Skeletal muscle satellite cell (primary cell): ENCODE data around the gene ZNF793.

Source experiments
- H3K27me3 ChIP-seq: 2 replicates; pipeline ENCODE4 v1.7.0; 2013; ENCODE audit warnings: low read length; ENCODE audit not compliant: control insufficient read depth, insufficient read depth
- H3K36me3 ChIP-seq: 2 replicates; pipeline ENCODE4 v1.7.0; 2013; ENCODE audit warnings: mild to moderate bottlenecking, control low read depth, low read length; ENCODE audit not compliant: insufficient read depth
- H3K4me1 ChIP-seq: 2 replicates; pipeline ENCODE4 v1.7.0; 2013; ENCODE audit warnings: low read length; ENCODE audit not compliant: control insufficient read depth, insufficient read depth
- H3K4me2 ChIP-seq: 2 replicates; pipeline ENCODE4 v1.7.0; 2013; ENCODE audit warnings: mild to moderate bottlenecking, low read length
- H3K4me3 ChIP-seq: 2 replicates; pipeline ENCODE4 v1.7.0; 2013; ENCODE audit warnings: low read length
- H3K9ac ChIP-seq: 2 replicates; pipeline ENCODE4 v1.7.0; 2013; ENCODE audit warnings: mild to moderate bottlenecking, low read depth, low read length, moderate library complexity
- H3K9me3 ChIP-seq: replicated peaks from 2 replicates; pipeline ENCODE4 v1.7.0; 2013; ENCODE audit warnings: mild to moderate bottlenecking, control low read depth, low read length

The ZNF793 gene

GRCh38 chr19:37583340-37583739 lies 76.6 kb downstream of the ZNF793 start:
- H3K36me3 ChIP-seq: peaks cover 31% of the 10 kb centered on the region
- H3K9ac ChIP-seq: no peak overlapping the region
- H3K4me3 ChIP-seq: no peak overlapping the region
- H3K4me2 ChIP-seq: no peak overlapping the region
- H3K27me3 ChIP-seq: no peaks in the 10 kb centered on the region
- H3K9me3 ChIP-seq: peaks cover 20% of the 10 kb centered on the region
- no peaks in the 10 kb centered on the region for H3K4me1 ChIP-seq
